DND-41 (cell line): Measurements from ENCODE around the gene ACTR1A.

ENCODE experiments used
- ATAC-seq: fragments of 200-7000 bp; cut with Tn5 transposase; 3 replicates; pipeline ENCODE4 v1.9.1; 2021; ENCODE audit warnings: low read depth; ENCODE audit not compliant: insufficient read depth
- DNase-seq: peaks from one replicate; pipeline ENCODE4 v3.0.0-alpha.2; 2020
- H2AFZ ChIP-seq: 2 replicates; pipeline ENCODE4 v1.6.0; 2012; ENCODE audit warnings: low read depth, low read length
- H3K27ac ChIP-seq: 2 replicates; pipeline ENCODE4 v1.5.1; 2012; ENCODE audit warnings: low read length, inconsistent platforms
- H3K27me3 ChIP-seq: fragments of 200-600 bp; sonication (generic); 2 replicates; pipeline ENCODE4 v1.6.0; 2012; ENCODE audit warnings: low read length, mild to moderate bottlenecking, inconsistent platforms; ENCODE audit not compliant: insufficient read depth, poor library complexity
- H3K36me3 ChIP-seq: 2 replicates; pipeline ENCODE4 v1.5.1; 2012; ENCODE audit warnings: low read length, inconsistent platforms; ENCODE audit not compliant: insufficient read depth
- H3K4me1 ChIP-seq: 2 replicates; pipeline ENCODE4 v1.5.1; 2012; ENCODE audit warnings: mild to moderate bottlenecking, low read length; ENCODE audit not compliant: insufficient read depth
- H3K4me2 ChIP-seq: 2 replicates; pipeline ENCODE4 v1.6.0; 2012; ENCODE audit warnings: mild to moderate bottlenecking, moderate library complexity, low read length, inconsistent platforms; ENCODE audit not compliant: insufficient read depth
- H3K4me3 ChIP-seq, 2 experiments: fragments of 200-600 bp in 1 of 2; shearing (Covaris generic) in 1 of 2; 2 replicates each; pipeline ENCODE4 v1.5.1; 2012 to 2016; ENCODE audit warnings: inconsistent platforms in 2 of 2, low read length in 2 of 2, mild to moderate bottlenecking in 2 of 2, low read depth in 1 of 2, moderate library complexity in 1 of 2
- H3K79me2 ChIP-seq: 2 replicates; pipeline ENCODE4 v1.6.0; 2012; ENCODE audit warnings: low read length, inconsistent platforms; ENCODE audit not compliant: insufficient read depth
- H3K9ac ChIP-seq: 2 replicates; pipeline ENCODE4 v1.6.0; 2012; ENCODE audit warnings: low read depth, mild to moderate bottlenecking, inconsistent platforms, low read length, moderate library complexity
- H3K9me3 ChIP-seq: 2 replicates; pipeline ENCODE4 v1.5.1; 2012; ENCODE audit warnings: low read length, moderate library complexity, mild to moderate bottlenecking, inconsistent platforms; ENCODE audit not compliant: insufficient read depth, severe bottlenecking
- H4K20me1 ChIP-seq: 2 replicates; pipeline ENCODE4 v1.6.0; 2012; ENCODE audit warnings: low read length; ENCODE audit not compliant: insufficient read depth
- EZH2 ChIP-seq: IDR thresholded peaks from 3 replicates; pipeline ENCODE4 v1.6.1; 2012; ENCODE audit warnings: borderline replicate concordance, low read depth, mild to moderate bottlenecking, moderate library complexity, low read length, inconsistent platforms; ENCODE audit not compliant: severe bottlenecking
- TF ChIP-seq, protein P1 (sequence below): IDR thresholded peaks from 2 replicates; pipeline ENCODE4 v1.5.1; 2012; ENCODE audit warnings: borderline replicate concordance, low read length, moderate library complexity, mild to moderate bottlenecking; ENCODE audit not compliant: poor library complexity, severe bottlenecking; ENCODE audit errors: extremely low read depth

ACTR1A gene

DNA sequence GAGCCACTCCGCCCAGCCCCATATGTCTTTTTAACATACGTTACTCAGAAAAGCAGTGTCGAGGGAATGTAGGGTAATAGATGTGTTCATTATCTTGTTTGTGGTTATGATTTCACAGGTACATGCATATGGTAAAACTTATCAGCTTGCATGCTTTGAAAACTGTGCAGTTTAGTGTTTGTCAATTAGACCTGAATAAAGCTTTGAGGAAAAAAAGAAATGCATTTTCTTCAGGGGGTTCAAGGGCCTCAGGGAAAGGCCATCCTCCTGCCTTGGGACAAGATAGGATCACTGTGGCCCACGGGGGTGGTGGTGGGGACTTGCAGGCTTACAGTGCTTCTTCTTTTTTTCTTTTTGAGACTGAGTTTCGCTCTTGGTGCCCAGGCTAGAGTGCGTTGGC, 35.2 kb downstream of the ACTR1A start:
- peaks cover 4% of the 10 kb centered on the region; the same call in 1 of the 2 replicates for H3K36me3 ChIP-seq
- no peaks in the 10 kb centered on the region for H3K27me3 ChIP-seq
- no peak overlapping the region for H2AFZ ChIP-seq
- no peak overlapping the region for H3K4me3 ChIP-seq
- DNase-seq: no peak
- H3K79me2 ChIP-seq: no peaks in the 10 kb centered on the region
- no peak for TF ChIP-seq EZH2
- TF ChIP-seq, protein P1, sequence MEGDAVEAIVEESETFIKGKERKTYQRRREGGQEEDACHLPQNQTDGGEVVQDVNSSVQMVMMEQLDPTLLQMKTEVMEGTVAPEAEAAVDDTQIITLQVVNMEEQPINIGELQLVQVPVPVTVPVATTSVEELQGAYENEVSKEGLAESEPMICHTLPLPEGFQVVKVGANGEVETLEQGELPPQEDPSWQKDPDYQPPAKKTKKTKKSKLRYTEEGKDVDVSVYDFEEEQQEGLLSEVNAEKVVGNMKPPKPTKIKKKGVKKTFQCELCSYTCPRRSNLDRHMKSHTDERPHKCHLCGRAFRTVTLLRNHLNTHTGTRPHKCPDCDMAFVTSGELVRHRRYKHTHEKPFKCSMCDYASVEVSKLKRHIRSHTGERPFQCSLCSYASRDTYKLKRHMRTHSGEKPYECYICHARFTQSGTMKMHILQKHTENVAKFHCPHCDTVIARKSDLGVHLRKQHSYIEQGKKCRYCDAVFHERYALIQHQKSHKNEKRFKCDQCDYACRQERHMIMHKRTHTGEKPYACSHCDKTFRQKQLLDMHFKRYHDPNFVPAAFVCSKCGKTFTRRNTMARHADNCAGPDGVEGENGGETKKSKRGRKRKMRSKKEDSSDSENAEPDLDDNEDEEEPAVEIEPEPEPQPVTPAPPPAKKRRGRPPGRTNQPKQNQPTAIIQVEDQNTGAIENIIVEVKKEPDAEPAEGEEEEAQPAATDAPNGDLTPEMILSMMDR: no peak
- H3K9ac ChIP-seq: no peak overlapping the region
- H3K9me3 ChIP-seq: no peaks in the 10 kb centered on the region
- no peak overlapping the region for H3K27ac ChIP-seq
- ATAC-seq: no peak
- no peak overlapping the region for H3K4me2 ChIP-seq
- H3K4me1 ChIP-seq: peaks cover 6% of the 10 kb centered on the region
- peaks cover 5% of the 10 kb centered on the region; the same call in 1 of the 2 replicates for H4K20me1 ChIP-seq

DNA sequence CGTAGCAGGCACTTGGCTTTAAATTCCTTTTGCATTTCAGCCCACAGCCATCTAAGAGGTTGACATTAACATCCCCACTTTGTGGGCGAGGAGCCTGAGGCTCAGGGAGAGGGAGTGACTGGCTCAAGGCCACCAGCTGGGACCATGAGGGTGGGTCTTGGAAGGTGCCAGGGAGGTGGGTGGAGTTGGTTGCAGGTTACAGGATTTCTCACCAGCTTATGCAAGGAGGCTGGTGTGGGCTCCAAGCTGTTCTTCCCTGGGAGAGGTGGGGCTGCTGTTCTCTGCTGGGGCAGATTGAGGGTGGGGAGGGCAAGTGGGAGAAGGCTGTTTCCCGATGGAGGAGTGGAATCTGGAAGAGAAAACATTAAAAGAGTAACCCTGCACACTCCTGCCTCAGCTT, 37.0 kb downstream of the ACTR1A start:
- H3K9ac ChIP-seq: no peak overlapping the region
- no peak overlapping the region for H3K4me2 ChIP-seq
- ATAC-seq (no peak), DNase-seq (no peak)
- no peaks in the 10 kb centered on the region for H3K27me3 ChIP-seq
- H2AFZ ChIP-seq: no peak overlapping the region
- H3K4me3 ChIP-seq: no peak overlapping the region
- peaks cover 5% of the 10 kb centered on the region; the same call in 1 of the 2 replicates for H4K20me1 ChIP-seq
- no peak for TF ChIP-seq EZH2
- TF ChIP-seq, protein P1: no peak
- H3K9me3 ChIP-seq: no peaks in the 10 kb centered on the region
- peaks cover 5% of the 10 kb centered on the region; the same call in 1 of the 2 replicates for H3K79me2 ChIP-seq
- H3K4me1 ChIP-seq: peaks cover 24% of the 10 kb centered on the region
- no peak overlapping the region for H3K27ac ChIP-seq
- H3K36me3 ChIP-seq: 0 out of 2 replicates have a peak, but pooled peaks cover under 1% of the 10 kb centered on the region

DNA sequence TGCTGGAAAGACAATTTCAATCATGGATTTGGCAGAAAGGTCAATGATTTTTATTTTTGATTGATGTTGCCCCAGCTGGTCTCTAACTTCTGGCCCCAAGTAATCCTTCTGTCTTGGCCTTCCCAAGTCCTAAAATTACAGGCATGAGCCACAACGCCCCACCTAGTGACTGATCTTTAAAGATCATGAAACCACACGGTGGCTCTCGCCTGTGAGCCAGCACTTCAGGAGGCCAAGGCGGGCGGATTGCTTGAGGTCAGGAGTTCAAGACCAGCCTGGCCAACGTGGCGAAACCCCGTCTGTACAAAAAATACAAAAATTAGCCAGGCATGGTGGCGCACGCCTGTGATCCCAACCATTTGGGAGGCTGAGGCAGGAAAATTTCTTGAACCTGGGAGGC, 38.5 kb downstream of the ACTR1A start:
- no peak for DNase-seq
- H3K79me2 ChIP-seq: peaks cover 5% of the 10 kb centered on the region; the same call in 1 of the 2 replicates
- H2AFZ ChIP-seq: no peak overlapping the region
- H3K27me3 ChIP-seq: no peaks in the 10 kb centered on the region
- TF ChIP-seq, protein P1: no peak
- TF ChIP-seq EZH2: no peak
- H4K20me1 ChIP-seq: no peaks in the 10 kb centered on the region
- H3K4me2 ChIP-seq: no peak overlapping the region
- H3K9ac ChIP-seq: no peak overlapping the region
- no peak for ATAC-seq
- H3K27ac ChIP-seq: no peak overlapping the region
- no peaks in the 10 kb centered on the region for H3K36me3 ChIP-seq
- peaks cover 27% of the 10 kb centered on the region for H3K4me1 ChIP-seq
- no peaks in the 10 kb centered on the region for H3K9me3 ChIP-seq
- H3K4me3 ChIP-seq: no peak overlapping the region

DNA sequence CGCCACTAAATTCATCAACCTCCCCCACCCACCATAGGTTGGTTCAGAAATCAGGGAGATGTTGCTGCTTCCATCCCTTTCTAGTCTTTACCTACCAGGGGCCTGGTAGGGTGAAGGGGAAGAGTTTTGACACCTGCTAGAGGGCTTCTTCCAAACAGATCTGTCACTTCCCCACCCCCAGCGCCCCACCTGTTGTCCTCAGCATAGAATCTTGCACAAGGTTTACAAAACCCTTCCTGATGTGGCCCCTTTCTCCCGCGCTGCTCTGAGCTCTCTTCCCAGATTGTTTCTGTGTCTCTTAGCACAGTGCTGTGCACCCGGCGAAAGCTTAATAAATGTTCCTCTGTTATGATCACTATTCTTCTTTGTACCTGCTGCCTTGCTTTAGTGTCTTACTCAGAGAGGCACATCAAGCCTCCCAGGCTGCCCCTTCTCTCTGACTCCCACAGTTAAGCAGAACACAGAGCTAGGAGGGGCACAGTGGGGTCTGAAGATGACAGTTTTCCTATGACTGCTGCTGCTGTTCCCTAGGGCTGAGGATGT, 39.9 kb downstream of the ACTR1A start:
- no peak overlapping the region for H3K27ac ChIP-seq
- ATAC-seq (no peak), DNase-seq (no peak)
- peak overlapping the region; percentile 76 for H3K4me2 ChIP-seq
- H3K4me1 ChIP-seq: peaks cover 27% of the 10 kb centered on the region
- H2AFZ ChIP-seq: no peak overlapping the region
- H3K9me3 ChIP-seq: no peaks in the 10 kb centered on the region
- no peaks in the 10 kb centered on the region for H3K36me3 ChIP-seq
- H3K9ac ChIP-seq: no peak overlapping the region
- H4K20me1 ChIP-seq: no peaks in the 10 kb centered on the region
- H3K27me3 ChIP-seq: no peaks in the 10 kb centered on the region
- TF ChIP-seq EZH2: no peak
- TF ChIP-seq, protein P1: no peak
- H3K79me2 ChIP-seq: peaks cover 5% of the 10 kb centered on the region; the same call in 1 of the 2 replicates
- H3K4me3 ChIP-seq: no peak overlapping the region
